HTR-8/SVneo (cell line): Measurements from ENCODE around the gene TAPBP.
"Not testable (repeated sequence)": the region's sequence is repeated elsewhere in the genome, so short reads cannot be mapped to it uniquely, and the experiment has no call there.

Experiments used
- DNase-seq: peaks from one replicate; pipeline ENCODE4 v3.0.0; 2011; ENCODE audit warnings: low spot score, mixed read lengths; ENCODE audit not compliant: insufficient read length
- FAIRE-seq: peaks from 2 replicates; lab custom pipeline; 2011; peaks lifted over from hg19 to GRCh38; lab: Jason Lieb, UNC

Gene TAPBP

GRCh38 chr6:33313709-33314514, at the start of gene TAPBP:
TSS of gene TAPBP (minus strand) at chr6:33314078. CDS start at chr6:33314041, 37 bp downstream.
- DNase-seq = no peak

GRCh38 chr6:33363486-33363885, 49.6 kb upstream of the TAPBP start:
- not testable (repeated sequence) for FAIRE-seq, DNase-seq

More at GRCh38 chr6:33313709-33314514, at the start of gene TAPBP:
- no peak for FAIRE-seq

GRCh38 chr6:33359331-33359730, 45.5 kb upstream of the TAPBP start:
- FAIRE-seq = no peak
- DNase-seq = no peak

- FAIRE-seq, DNase-seq: not testable (repeated sequence)
Measured at GRCh38 chr6:33357160-33357871, 43.4 kb upstream of the TAPBP start.

GRCh38 chr6:33356295-33356694, 42.4 kb upstream of the TAPBP start:
- DNase-seq (no peak), FAIRE-seq (peak; percentile 16)

GRCh38 chr6:33355860-33356259, 42.0 kb upstream of the TAPBP start:
- DNase-seq, FAIRE-seq: not testable (repeated sequence)

- DNase-seq = no peak
- no peak for FAIRE-seq
Measured at GRCh38 chr6:33347816-33348215, 33.9 kb upstream of the TAPBP start.

GRCh38 chr6:33346972-33347371, 33.1 kb upstream of the TAPBP start:
- DNase-seq, FAIRE-seq: not testable (repeated sequence)

- DNase-seq (peak; percentile 60), FAIRE-seq (no peak)
Measured at GRCh38 chr6:33344701-33345697, 31.1 kb upstream of the TAPBP start.

GRCh38 chr6:33343953-33344611, 30.2 kb upstream of the TAPBP start:
- DNase-seq = no peak

GRCh38 chr6:33343606-33343952, 29.7 kb upstream of the TAPBP start:
- not testable (repeated sequence) for FAIRE-seq, DNase-seq

More at GRCh38 chr6:33343953-33344611, 30.2 kb upstream of the TAPBP start:
- no peak for FAIRE-seq

- DNase-seq = no peak
- FAIRE-seq = no peak
Measured at GRCh38 chr6:33339193-33339592, 25.3 kb upstream of the TAPBP start.

- FAIRE-seq (no peak), DNase-seq (no peak)
Measured at GRCh38 chr6:33336495-33336894, 22.6 kb upstream of the TAPBP start.

GRCh38 chr6:33335916-33336315, 22.0 kb upstream of the TAPBP start:
- DNase-seq (no peak), FAIRE-seq (no peak)

- no peak for DNase-seq
- no peak for FAIRE-seq
Measured at GRCh38 chr6:33333666-33334065, 19.8 kb upstream of the TAPBP start.

- no peak for FAIRE-seq
Measured at GRCh38 chr6:33330736-33331135, 16.9 kb upstream of the TAPBP start.

GRCh38 chr6:33329058-33329457, 15.2 kb upstream of the TAPBP start:
- FAIRE-seq = peak; percentile 48
- DNase-seq = no peak

More at GRCh38 chr6:33330736-33331135, 16.9 kb upstream of the TAPBP start:
- DNase-seq = no peak

- DNase-seq = no peak
- FAIRE-seq = no peak
Measured at GRCh38 chr6:33324125-33324524, 10.2 kb upstream of the TAPBP start.

GRCh38 chr6:33323623-33323948, 9.7 kb upstream of the TAPBP start:
- no peak for FAIRE-seq
- no peak for DNase-seq

GRCh38 chr6:33321227-33321626, 7.3 kb upstream of the TAPBP start:
- FAIRE-seq (no peak), DNase-seq (no peak)
